Lower leg skin (tissue), 3 donors: ENCODE measurements around the gene ISYNA1.

Experiments used
- CTCF ChIP-seq, 3 donors: fragments of 450-650 bp; IDR thresholded peaks; one replicate each; pipeline ENCODE4 v1.5.1; 2016; ENCODE audit warnings: antibody characterized with exemption in 3 of 3, mild to moderate bottlenecking in 3 of 3, moderate library complexity in 2 of 3
- POLR2A ChIP-seq, 2 donors: fragments of 450-650 bp; IDR thresholded peaks; one replicate each; pipeline ENCODE4 v1.6.1; 2016 to 2017; ENCODE audit warnings: antibody characterized with exemption in 2 of 2, mild to moderate bottlenecking in 1 of 2, moderate library complexity in 1 of 2

- TF ChIP-seq CTCF (IDR thresholded peaks at IDR 0.05) (no peak), POLR2A (IDR thresholded peaks at IDR 0.05) (no peak)
Observed at GRCh38 chr19:18438331-18439024, 545 bp upstream of the ISYNA1 start.
